HUDEP-2 (cell line): ENCODE measurements around the gene ZNF143.
"Not testable (repeated sequence)": the region's sequence is repeated elsewhere in the genome, so short reads cannot be mapped to it uniquely, and the experiment has no call there.

Experiments
- DNase-seq, 76 experiments: peaks; one replicate each; lab custom pipeline; 2025; ENCODE audit not compliant: unreplicated experiment in 76 of 76; lab: John Stamatoyannopoulos, UW

The ZNF143 gene

DNA sequence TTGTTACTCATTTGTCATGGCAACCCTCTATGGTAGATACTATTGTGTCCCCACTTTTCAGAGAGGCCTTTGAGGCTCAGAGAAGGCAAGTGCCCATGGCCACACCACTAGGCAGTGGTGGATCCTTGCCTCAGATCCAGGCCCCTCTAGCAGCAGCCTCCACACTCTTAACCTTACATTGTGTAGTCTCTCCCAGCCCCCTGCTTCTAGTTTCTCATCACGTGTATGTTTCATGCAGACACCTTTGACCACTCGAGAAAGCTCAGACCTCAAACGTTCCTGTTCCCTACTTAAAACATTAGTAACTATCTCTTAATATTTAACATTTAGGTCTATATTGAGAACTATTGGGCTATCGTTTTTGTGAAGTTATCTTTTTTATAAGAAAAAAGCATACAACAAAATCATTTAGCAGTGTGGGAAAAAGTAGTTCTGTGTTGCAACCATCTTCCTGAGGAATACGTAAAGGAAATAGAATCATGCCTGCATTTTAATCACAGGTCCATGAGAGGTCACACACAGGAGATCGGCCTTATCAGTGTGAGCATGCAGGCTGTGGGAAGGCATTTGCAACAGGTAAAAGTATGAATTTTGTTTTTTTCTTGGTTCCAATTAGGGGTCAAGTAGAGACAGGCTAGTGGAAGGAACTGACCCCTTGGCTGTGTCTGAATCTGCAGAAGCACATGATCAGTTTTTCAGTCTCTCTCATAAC is 35.1 kb downstream of the ZNF143 start:
- DNase-seq, result no peak

GRCh38 chr11:9498457-9499078 is 37.8 kb downstream of the ZNF143 start:
- DNase-seq, result no peak

GRCh38 chr11:9506489-9507276 is 45.9 kb downstream of the ZNF143 start:
- DNase-seq, result peak in 64 of 76 experiments; percentile 6 to 78 (median 50)

- DNase-seq, result no peak
Measured at GRCh38 chr11:9507277-9507580, 46.4 kb downstream of the ZNF143 start.

DNA sequence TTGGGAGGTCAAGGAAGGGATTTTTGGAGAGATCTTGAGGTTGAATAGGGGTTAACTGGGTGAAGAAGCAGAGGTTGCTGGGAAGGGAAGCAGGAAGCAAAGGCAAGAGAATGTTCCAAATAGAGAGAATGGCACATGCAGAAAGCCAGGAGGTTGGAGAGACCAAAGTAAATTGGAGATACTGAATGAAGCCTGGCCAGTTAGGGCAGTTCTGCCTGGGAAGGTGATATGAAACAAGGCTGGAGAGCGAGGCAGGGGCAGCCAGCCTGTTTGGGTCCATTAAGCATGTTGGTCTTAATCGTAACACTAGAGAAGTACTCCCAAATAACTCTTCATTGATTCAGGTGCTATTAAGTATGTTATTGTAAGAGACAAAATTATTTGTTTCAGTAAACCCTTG is 48.2 kb downstream of the ZNF143 start:
- DNase-seq, result no peak

DNA sequence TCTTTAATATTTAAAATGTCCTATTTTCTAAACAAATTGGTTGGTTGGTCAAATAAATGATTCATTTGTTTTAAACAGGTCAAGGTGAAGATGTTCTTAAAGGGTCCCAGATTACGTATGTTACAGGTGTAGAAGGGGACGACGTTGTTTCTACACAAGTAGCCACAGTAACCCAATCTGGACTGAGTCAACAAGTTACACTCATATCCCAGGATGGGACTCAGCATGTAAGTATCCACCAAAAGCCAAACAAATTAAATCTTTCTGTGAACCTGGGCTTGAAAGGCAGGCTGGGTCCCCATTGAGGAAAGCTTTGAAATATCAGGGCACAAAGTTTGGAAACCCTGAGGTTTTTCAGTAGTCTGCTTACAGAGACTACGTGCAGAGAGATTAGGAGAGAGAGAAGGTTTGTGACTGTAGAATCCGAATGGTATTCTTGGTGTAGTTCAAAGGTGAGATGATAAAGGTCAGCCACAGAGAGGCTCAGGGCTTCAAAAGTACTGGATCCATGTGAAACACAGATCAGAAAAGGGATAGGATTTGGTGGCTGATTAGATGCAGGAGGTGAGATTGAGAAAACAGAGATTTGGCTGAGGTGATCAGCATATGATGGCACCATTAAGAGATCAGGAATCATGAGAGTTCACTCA is 51.7 kb downstream of the ZNF143 start:
- no peak for DNase-seq

DNA sequence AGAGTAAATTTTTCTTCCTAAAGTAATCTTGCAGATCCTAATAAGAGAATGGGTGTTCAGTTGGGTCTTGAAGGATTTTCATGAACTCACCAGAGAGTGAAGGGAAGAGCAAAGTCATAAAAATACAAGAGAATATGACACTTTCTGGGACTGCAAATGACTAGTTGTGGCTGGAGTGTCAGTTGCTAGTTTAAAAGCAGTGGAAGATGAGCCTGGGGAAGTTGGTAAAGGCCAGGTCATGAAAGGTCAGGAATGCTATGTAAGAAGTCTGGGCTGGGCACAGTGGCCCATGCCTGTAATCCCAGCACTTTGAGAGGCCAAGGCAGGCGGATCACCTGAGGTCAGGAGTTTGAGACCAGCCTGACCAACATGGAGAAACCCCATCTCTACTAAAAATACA is 53.8 kb downstream of the ZNF143 start:
- not testable (repeated sequence) for DNase-seq

GRCh38 chr11:9516113-9516512 is 55.3 kb downstream of the ZNF143 start:
- DNase-seq, result peak in 4 of 76 experiments; percentile 3 to 26 (median 8)

- no peak for DNase-seq
Measured at GRCh38 chr11:9518835-9519410, 58.1 kb downstream of the ZNF143 start.

GRCh38 chr11:9524001-9524400 is 63.2 kb downstream of the ZNF143 start:
- DNase-seq, result no peak

DNA sequence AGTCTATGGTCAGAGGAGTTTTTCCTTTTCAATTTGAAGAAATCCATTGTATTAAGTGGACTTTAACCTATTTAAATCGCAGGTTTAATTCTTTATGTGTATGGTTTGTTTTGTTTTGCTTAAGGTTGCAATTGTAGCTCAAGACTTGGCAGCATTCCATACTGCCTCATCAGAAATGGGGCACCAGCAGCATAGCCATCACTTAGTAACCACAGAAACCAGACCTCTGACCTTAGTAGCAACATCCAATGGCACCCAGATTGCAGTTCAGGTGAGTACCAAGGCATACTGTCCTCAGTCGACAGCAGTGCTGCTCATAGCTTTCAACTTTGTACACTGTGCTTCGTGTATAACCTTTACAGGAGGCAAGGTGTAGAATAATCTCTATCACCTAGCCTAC is 64.3 kb downstream of the ZNF143 start:
- DNase-seq, result no peak

DNA sequence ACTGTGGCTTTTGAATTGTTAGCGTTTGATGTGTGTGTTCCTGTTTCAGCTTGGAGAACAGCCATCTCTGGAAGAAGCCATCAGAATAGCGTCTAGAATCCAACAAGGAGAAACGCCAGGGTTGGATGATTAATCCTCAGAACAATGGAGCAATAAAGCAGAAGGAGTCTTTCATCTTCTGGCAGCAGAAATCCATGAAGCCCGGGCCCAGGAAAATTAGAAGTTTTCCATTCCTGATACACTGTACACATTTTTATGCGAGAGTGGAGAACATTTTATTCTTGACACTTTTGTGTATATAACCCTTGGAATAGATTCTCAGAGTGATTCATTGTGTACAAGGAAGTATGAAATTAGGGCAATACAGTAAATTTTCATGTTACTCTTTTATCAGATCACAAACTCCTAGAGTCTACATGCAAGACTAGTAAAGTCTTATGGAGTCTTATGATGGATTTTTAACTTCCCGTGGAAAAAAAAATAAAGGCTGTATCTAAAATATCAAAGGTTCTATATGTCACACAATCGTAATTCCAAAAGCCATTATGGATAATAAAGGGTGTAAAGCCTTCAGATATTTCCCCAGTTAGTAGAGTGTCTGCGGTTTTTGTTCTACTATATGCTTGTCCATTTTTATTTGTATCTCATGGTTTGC is 66.8 kb downstream of the ZNF143 start:
- DNase-seq, result no peak

GRCh38 chr11:9528136-9528501 is 67.3 kb downstream of the ZNF143 start:
- DNase-seq, result no peak

GRCh38 chr11:9528573-9529333 is 67.9 kb downstream of the ZNF143 start:
- DNase-seq, result no peak

GRCh38 chr11:9529334-9529650 is 68.5 kb downstream of the ZNF143 start:
- DNase-seq, result peak in 60 of 76 experiments; percentile 6 to 69 (median 46)

DNA sequence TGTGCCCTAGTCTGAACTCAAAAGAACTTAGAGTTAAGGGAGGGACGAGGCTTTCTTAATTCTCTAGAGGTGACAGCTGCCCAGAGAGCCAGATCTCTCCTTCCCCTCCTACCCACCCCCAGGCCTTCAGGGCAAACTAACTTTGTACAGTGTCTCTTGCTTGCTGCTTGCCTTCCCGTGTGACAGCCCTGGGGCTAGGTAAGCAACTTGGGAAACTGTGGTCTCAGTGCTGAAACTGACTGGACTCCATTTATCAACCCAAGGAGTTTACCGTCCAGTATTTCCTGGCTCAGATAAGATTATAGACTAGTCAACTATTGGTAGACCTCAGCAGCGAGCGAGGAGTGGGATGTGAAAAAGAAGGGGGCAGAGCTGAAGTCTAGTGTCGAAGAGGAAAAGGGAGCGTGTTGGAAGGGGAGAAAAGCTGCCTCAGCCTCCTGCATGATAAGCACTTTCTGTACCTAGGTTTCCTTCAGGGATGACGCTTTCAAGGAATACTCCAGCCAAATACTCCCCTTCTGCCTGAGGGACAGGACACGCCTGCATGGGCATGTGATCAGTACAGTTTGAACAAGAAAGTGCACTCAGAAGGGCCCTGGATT is 69.3 kb downstream of the ZNF143 start:
- DNase-seq, result no peak

DNA sequence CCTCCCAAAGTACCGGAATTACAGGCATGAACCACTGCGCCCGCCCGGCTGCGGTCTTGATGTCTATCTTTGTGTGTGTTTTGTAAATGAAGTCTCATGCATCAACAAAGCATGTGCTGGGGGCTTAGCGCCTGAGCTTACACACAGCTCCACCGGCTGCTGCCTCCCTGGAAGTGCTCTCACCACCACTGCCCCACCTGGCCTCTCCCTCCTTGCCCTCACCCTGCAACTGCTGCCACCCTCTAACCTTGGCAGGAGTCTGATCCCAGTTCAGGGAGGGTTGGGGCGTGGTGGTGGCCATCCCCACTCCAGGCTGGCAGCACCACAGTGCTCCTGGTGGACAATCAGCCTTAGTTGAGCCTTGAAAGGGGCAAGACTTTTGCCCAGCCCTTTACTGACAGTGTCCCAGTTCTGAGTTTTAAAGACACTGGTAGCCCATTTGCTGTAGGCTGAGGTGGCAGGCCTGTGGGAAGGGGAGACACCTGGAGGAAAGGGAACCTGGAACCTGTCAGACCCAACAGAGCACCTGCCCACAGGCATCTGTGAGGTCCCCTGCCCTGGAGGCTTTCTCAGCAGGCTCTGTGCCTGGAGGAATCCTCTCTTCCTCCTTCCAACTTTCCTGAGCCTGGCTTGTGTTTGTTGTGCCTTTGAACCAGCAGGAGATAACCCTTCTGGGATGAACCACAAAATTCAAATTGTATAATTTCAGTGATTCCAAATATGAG is 70.3 kb downstream of the ZNF143 start:
- peak in 3 of 76 experiments; percentile 1 to 9 (median 3) for DNase-seq

DNA sequence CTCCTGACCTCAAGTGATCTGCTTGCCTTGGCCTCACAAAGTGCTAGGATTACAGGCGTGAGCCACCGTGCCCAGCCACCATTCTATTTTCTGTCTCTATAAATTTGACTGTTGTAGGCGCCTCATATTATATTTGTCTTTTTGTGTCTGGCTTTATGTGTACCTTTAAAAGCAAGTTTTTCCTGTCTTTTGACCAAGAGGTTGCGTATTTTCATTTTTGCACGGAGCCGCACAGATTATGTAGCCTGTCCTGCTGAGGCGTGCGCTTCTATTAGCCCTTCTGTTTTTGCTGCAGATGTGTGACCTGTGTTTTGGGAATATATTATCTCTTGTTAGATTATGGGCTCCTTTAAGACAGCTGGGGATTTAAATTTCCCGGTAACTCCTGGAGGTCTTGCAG is 72.2 kb downstream of the ZNF143 start:
- no peak for DNase-seq
